Measurements from ENCODE around the gene MYO7A. TPM values are rescaled to one million over a fixed set of nuclear protein-coding genes. Genes with fewer than 3 reads are reported as not detected.

Gene MYO7A
- total and polyA plus RNA-seq, 2 donors (not counting 3 experiments of a cell fraction or from before 2014, with no cell fraction given): 1.3 to 3.6 TPM

DNA sequence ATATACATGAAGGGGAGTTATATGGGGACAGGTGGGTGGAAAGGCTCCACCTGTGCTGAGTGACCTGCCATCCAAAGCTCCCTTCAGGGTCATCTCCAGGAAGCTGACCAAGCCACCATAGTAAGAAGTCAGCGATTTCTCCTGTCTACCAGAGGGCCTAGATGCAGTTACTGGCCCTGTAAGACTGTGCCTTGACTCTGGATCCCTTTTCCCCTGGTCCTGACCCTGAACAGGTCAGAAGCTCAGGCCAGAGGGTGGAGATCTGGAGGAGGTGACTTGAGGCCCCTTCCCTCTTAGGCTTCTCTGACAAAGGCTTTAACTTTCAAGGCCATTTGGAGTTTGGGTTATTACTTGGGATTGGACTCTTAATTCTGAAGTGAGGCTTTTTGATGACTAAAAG lies 103.8 kb downstream of the MYO7A start:
- CTCF ChIA-PET: no interaction called here
- H3K9me1 ChIP-seq (replicated peaks; ENCODE audit: control insufficient read depth, extremely low read depth, insufficient read depth, low read length): no peaks in the 10 kb centered on the region
- FAIRE-seq (no peak), DNase-seq (ENCODE audit: low read depth, low spot score) (no peak)
- no peaks in the 10 kb centered on the region for H3K79me2 ChIP-seq (ENCODE audit: control insufficient read depth, insufficient read depth, low read length)
- TF ChIP-seq, protein P1, sequence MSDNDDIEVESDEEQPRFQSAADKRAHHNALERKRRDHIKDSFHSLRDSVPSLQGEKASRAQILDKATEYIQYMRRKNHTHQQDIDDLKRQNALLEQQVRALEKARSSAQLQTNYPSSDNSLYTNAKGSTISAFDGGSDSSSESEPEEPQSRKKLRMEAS (IDR thresholded peaks at IDR 0.05; ENCODE audit: insufficient read depth, insufficient read length): no peak
- TF ChIP-seq FOS (IDR thresholded peaks at IDR 0.05; ENCODE audit: borderline replicate concordance, insufficient read depth, low read length) (no peak), EZH2 (IDR thresholded peaks at IDR 0.05; ENCODE audit: borderline replicate concordance, low read depth, low read length, severe bottlenecking) (no peak), GATA2 (IDR thresholded peaks at IDR 0.05; ENCODE audit: insufficient read depth, insufficient read length, low read depth, low read length) (no peak), POLR2AphosphoS5 (IDR thresholded peaks at IDR 0.05; ENCODE audit: insufficient read depth, low read depth, low read length) (no peak), POLR2A (IDR thresholded peaks at IDR 0.05; ENCODE audit: low read depth, low read length) (no peak), JUN (IDR thresholded peaks at IDR 0.05; ENCODE audit: borderline replicate concordance, insufficient read depth, insufficient read length, low read depth) (no peak), MYC (IDR thresholded peaks at IDR 0.05; ENCODE audit: low read depth, low read length) (no peak)
- TF ChIP-seq, protein P2, sequence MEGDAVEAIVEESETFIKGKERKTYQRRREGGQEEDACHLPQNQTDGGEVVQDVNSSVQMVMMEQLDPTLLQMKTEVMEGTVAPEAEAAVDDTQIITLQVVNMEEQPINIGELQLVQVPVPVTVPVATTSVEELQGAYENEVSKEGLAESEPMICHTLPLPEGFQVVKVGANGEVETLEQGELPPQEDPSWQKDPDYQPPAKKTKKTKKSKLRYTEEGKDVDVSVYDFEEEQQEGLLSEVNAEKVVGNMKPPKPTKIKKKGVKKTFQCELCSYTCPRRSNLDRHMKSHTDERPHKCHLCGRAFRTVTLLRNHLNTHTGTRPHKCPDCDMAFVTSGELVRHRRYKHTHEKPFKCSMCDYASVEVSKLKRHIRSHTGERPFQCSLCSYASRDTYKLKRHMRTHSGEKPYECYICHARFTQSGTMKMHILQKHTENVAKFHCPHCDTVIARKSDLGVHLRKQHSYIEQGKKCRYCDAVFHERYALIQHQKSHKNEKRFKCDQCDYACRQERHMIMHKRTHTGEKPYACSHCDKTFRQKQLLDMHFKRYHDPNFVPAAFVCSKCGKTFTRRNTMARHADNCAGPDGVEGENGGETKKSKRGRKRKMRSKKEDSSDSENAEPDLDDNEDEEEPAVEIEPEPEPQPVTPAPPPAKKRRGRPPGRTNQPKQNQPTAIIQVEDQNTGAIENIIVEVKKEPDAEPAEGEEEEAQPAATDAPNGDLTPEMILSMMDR (IDR thresholded peaks at IDR 0.05; ENCODE audit: extremely low read depth in 1 of 2, insufficient read depth in 1 of 2, low read depth in 1 of 2, low read length in 2 of 2): no peak
- POLR2A ChIA-PET: no interaction called here
- no peak overlapping the region for H3K4me3 ChIP-seq (replicated peaks in 1 of 3; ENCODE audit: insufficient read depth in 1 of 3, low read depth in 1 of 3, low read length in 3 of 3)
- H2AFZ ChIP-seq (ENCODE audit: low read depth, low read length): no peak overlapping the region
- no peaks in the 10 kb centered on the region for H4K20me1 ChIP-seq (replicated peaks; ENCODE audit: control insufficient read depth, extremely low read depth, insufficient read depth, low read length)
- intact Hi-C loops (cut with micrococcal nuclease): no loop called here
- no peaks in the 10 kb centered on the region for H3K36me3 ChIP-seq (ENCODE audit: control insufficient read depth in 2 of 2, extremely low read depth in 1 of 2, insufficient read depth in 2 of 2, low read length in 2 of 2)
- no TSS peak for BruUV-seq (replicated peaks)
- H3K4me1 ChIP-seq (ENCODE audit: control insufficient read depth, extremely low read depth, insufficient read depth, low read length): no peaks in the 10 kb centered on the region
- H3K9ac ChIP-seq (replicated peaks; ENCODE audit: extremely low read depth, insufficient read depth, low read length): no peak overlapping the region
- H3K27me3 ChIP-seq (ENCODE audit: control insufficient read depth in 2 of 2, insufficient read depth in 2 of 2, low read length in 2 of 2): peaks cover 0 to 1% of the 10 kb centered on the region in 2 experiments
- H3K9me3 ChIP-seq (replicated peaks; ENCODE audit: control insufficient read depth, insufficient read depth, low read length): no peaks in the 10 kb centered on the region
- H3K27ac ChIP-seq (ENCODE audit: insufficient read depth, low read depth, low read length): no peak overlapping the region
- H3K4me2 ChIP-seq (ENCODE audit: insufficient read depth, low read length): no peak overlapping the region
- dilution Hi-C loops (cut with MboI; ENCODE audit: extremely low pct_ligation_motif_present, low sequenced_read_pairs): no loop called here

Measured in endothelial cell of umbilical vein (primary cell).